MCF 10A (cell line): ENCODE data around the gene GNAL. TPM values are rescaled to one million over a fixed set of nuclear protein-coding genes. Genes with fewer than 3 reads are reported as not detected.

ENCODE experiments used
- BruUV-seq: library from RNA; stranded (reverse); fragments of 400-500 nt; replicated peaks from 2 replicates; lab custom pipeline; 2021; lab: Mats Ljungman, UMichigan
- CTCF ChIA-PET: fragments of 300-600 bp; sonication (Branson Sonifier 250); formaldehyde crosslinking; extraction: SDS; loops from one replicate; lab custom pipeline; 2021; ENCODE audit warnings: antibody characterized with exemption, inconsistent platforms; lab: Yijun Ruan, JAX
- POLR2A ChIA-PET: fragments of 300-600, 350-650 bp; sonication (Branson Sonifier 250); formaldehyde crosslinking; extraction: SDS; loops from one replicate; lab custom pipeline; 2020; ENCODE audit warnings: antibody characterized with exemption, inconsistent platforms; lab: Yijun Ruan, JAX
- DNase-seq: peaks from one replicate; pipeline ENCODE4 v3.0.0-alpha.2; 2018; ENCODE audit not compliant: unreplicated experiment
- H3K27ac Mint-ChIP-seq: one replicate; pipeline ENCODE4 v1.8.0; 2022; ENCODE audit warnings: mild to moderate bottlenecking, low read depth, mixed read lengths; ENCODE audit not compliant: unreplicated experiment
- H3K27me3 Mint-ChIP-seq: one replicate; pipeline ENCODE4 v1.8.0; 2022; ENCODE audit warnings: mixed read lengths; ENCODE audit not compliant: insufficient read depth, unreplicated experiment
- H3K36me3 Mint-ChIP-seq: one replicate; pipeline ENCODE4 v1.8.0; 2022; ENCODE audit warnings: mild to moderate bottlenecking, moderate library complexity, mixed read lengths; ENCODE audit not compliant: insufficient read depth, unreplicated experiment
- H3K4me1 Mint-ChIP-seq: one replicate; pipeline ENCODE4 v1.8.0; 2022; ENCODE audit warnings: mixed read lengths; ENCODE audit not compliant: insufficient read depth, unreplicated experiment
- H3K4me3 Mint-ChIP-seq: one replicate; pipeline ENCODE4 v1.8.0; 2022; ENCODE audit warnings: mild to moderate bottlenecking, moderate library complexity, mixed read lengths; ENCODE audit not compliant: unreplicated experiment
- H3K9me3 Mint-ChIP-seq: one replicate; pipeline ENCODE4 v1.8.0; 2022; ENCODE audit warnings: mixed read lengths; ENCODE audit not compliant: unreplicated experiment
- intact Hi-C: fragments of 100-400 bp; cut with micrococcal nuclease; formaldehyde crosslinking; loops from 2 replicates; pipeline ENCODE4 v1.14.1; 2022
- total RNA-seq: library from RNA; stranded (reverse); gene quantifications from 2 replicates; pipeline ENCODE4 v1.2.3, GENCODE V29; 2022
- TF ChIP-seq, protein P1 (sequence below): fragments of 200-600 bp; IDR thresholded peaks from one replicate; pipeline ENCODE4 v1.8.0; 2022; ENCODE audit warnings: antibody characterized with exemption, mild to moderate bottlenecking; ENCODE audit not compliant: unreplicated experiment

The GNAL gene
- total RNA-seq, 1 experiment from 2014 or later, result 1.6 TPM

DNA sequence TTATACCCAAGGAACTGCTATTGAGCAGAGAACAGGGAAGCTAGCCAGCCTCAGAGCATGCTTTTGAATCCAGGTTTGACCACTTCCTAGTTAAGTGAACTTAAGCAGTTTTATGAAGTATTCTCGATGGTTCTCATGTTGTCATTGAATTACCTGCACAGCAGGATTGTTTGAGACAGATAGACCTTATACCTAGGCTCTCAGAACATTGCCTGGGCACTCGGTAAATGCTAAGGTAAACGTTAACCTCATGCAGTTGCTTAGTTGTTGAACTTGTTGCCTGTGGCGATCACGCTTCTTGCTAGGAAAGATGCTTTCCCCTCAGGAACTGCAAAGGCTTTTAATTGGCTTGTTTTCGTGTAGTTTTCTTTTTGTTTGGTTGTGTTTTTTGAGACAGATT, 128.2 kb downstream of the GNAL start:
- Mint-ChIP-seq H3K27ac (no peak overlapping the region), H3K4me3 (no peak overlapping the region), H3K36me3 (no peaks in the 10 kb centered on the region), H3K27me3 (no peaks in the 10 kb centered on the region), H3K9me3 (no peaks in the 10 kb centered on the region), H3K4me1 (no peaks in the 10 kb centered on the region)
- DNase-seq, result no peak
- POLR2A ChIA-PET, result no interaction called here
- TF ChIP-seq, protein P1, sequence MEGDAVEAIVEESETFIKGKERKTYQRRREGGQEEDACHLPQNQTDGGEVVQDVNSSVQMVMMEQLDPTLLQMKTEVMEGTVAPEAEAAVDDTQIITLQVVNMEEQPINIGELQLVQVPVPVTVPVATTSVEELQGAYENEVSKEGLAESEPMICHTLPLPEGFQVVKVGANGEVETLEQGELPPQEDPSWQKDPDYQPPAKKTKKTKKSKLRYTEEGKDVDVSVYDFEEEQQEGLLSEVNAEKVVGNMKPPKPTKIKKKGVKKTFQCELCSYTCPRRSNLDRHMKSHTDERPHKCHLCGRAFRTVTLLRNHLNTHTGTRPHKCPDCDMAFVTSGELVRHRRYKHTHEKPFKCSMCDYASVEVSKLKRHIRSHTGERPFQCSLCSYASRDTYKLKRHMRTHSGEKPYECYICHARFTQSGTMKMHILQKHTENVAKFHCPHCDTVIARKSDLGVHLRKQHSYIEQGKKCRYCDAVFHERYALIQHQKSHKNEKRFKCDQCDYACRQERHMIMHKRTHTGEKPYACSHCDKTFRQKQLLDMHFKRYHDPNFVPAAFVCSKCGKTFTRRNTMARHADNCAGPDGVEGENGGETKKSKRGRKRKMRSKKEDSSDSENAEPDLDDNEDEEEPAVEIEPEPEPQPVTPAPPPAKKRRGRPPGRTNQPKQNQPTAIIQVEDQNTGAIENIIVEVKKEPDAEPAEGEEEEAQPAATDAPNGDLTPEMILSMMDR, result no peak
- intact Hi-C loops, result no loop called here
- no TSS peak for BruUV-seq
- CTCF ChIA-PET, result no interaction called here

DNA sequence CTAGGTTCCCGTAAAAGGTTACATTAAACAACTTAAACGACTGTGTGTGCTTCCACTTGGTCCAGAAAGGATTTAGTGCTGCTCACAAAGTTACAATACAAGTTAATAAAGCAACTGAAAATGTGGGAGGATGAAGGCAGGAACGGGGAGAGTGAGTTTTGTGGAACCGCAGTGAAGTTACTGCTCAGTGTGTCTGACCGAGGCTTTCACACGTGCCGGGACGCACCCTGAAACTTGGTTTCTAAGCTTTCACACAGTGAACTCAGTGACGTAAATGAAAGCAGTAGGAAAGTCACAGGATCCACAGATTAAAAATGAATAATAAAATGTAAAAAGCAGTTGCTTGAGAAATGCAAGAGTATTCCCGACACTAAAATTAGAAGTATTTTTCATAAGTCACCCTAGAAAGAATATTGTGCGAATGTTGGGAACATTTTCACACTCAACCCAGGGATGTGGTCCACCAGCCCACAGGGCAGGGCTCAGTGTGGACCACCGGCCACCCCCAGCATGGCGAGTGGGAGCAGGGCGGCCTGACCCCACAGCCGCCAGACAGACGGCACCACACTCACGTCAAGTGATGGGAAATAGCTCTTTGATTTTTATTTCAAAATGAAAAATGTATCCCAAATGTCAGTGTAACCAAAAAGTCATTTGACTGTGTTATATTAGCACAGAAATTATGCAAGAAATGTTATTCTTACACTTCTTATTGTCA, 129.6 kb downstream of the GNAL start:
- POLR2A ChIA-PET, result interaction anchor here (1.4 kb wide), 1 partner anchor 32 kb away, joined by 3 read pairs; the partner anchor contains the start of gene CHMP1B

DNA sequence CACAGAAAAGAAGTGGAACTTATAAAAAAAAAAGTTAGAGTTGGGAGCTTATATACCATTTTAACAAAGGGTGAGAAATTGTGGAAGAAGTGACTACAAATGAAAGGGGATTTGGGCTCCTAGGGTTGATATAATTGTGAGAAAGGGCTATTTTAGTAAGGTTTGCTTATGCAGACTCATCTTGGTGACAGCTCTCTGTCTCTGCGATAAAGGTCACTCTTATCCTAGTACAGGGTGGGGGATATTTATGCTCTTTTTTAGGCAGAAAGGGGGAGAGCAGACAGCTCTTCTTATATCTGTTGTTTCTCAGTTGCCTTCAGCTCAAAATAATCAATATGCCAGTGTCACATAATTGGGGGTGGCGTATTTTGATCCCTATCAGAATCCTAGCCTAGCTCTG, 130.9 kb downstream of the GNAL start:
- intact Hi-C loops, result no loop called here
- Mint-ChIP-seq H3K4me1 (no peaks in the 10 kb centered on the region), H3K27ac (no peak overlapping the region), H3K36me3 (no peaks in the 10 kb centered on the region), H3K9me3 (no peaks in the 10 kb centered on the region), H3K27me3 (no peaks in the 10 kb centered on the region), H3K4me3 (no peak overlapping the region)
- TF ChIP-seq, protein P1, result no peak
- POLR2A ChIA-PET, result no interaction called here
- no peak for DNase-seq
- BruUV-seq, result no TSS peak
- CTCF ChIA-PET, result interaction anchor here (0.7 kb wide), 1 partner anchor 43 kb away, joined by 4 read pairs; no protein-coding TSS in a partner anchor

More for the DNA sequence above, 129.6 kb downstream of the GNAL start:
- H3K27me3 Mint-ChIP-seq, result no peaks in the 10 kb centered on the region
- TF ChIP-seq, protein P1, result no peak
- H3K4me3 Mint-ChIP-seq, result no peak overlapping the region
- CTCF ChIA-PET, result no interaction called here
- no peaks in the 10 kb centered on the region for H3K9me3 Mint-ChIP-seq
- no TSS peak for BruUV-seq
- intact Hi-C loops, result no loop called here
- H3K36me3 Mint-ChIP-seq, result no peaks in the 10 kb centered on the region
- no peak overlapping the region for H3K27ac Mint-ChIP-seq
- no peak for DNase-seq
- H3K4me1 Mint-ChIP-seq, result no peaks in the 10 kb centered on the region

DNA sequence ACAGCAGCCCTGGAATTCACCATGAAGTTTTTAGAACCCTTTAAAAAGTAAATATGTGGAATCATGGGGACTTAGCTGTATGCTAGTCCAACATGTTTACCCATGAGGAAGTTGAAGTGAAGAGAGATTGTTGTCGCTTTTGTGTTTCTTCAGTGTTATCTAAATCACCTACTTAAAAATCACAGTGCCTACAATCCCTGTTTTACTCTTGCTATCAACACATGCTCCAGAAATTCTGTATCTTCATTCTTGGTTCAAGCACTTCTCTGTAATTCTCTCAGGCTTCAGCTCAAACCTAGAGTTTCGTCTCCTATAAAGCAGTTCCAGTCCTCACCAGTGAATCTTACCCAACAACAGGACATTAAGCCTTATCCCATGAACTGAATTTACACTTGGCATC, 131.6 kb downstream of the GNAL start:
- Mint-ChIP-seq H3K9me3 (no peaks in the 10 kb centered on the region), H3K4me1 (no peaks in the 10 kb centered on the region), H3K4me3 (no peak overlapping the region), H3K36me3 (no peaks in the 10 kb centered on the region), H3K27me3 (no peaks in the 10 kb centered on the region), H3K27ac (no peak overlapping the region)
- ChIA-PET CTCF (no interaction called here), POLR2A (interaction anchor here (1.3 kb wide), 1 partner anchor 14 kb away, joined by 5 read pairs; no protein-coding TSS in a partner anchor)
- TF ChIP-seq, protein P1, result no peak
- no TSS peak for BruUV-seq
- intact Hi-C loops, result no loop called here
- DNase-seq, result no peak
